K562 (cell line): ENCODE data around the gene FAM20C. TPM values are rescaled to one million over a fixed set of nuclear protein-coding genes. Genes with fewer than 3 reads are reported as not detected.

Source experiments
- ATAC-seq: fragments of 200-7000 bp; cut with Tn5 transposase; 3 replicates; pipeline ENCODE4 v1.9.1; 2020; ENCODE audit warnings: moderate library complexity
- BruUV-seq: library from RNA; stranded (reverse); fragments of 400-500 nt; replicated peaks from 2 replicates; lab custom pipeline; 2021; lab: Mats Ljungman, UMichigan
- CTCF ChIA-PET: fragments of 300-600 bp; formaldehyde crosslinking; extraction: SDS; loops from one replicate; lab custom pipeline; 2021; ENCODE audit warnings: low intra/inter-chr PET ratio; lab: Yijun Ruan, JAX
- POLR2A ChIA-PET: fragments of 300-600, 350-650 bp; sonication (Branson Sonifier 250); formaldehyde crosslinking; extraction: SDS; loops from one replicate; lab custom pipeline; 2021; ENCODE audit warnings: antibody characterized with exemption, inconsistent platforms; lab: Yijun Ruan, JAX
- DNase-seq, 4 experiments: peaks; one replicate each; pipeline versions ENCODE4 v3.0.0 to v3.0.0-alpha.2; 2011 to 2018; ENCODE audit warnings: low spot score in 3 of 4, mixed read lengths in 3 of 4; ENCODE audit errors: extremely low read depth in 1 of 4
- FAIRE-seq: peaks from 2 replicates; lab custom pipeline; 2011; peaks lifted over from hg19 to GRCh38; lab: Jason Lieb, UNC
- H2AFZ ChIP-seq: 2 replicates; pipeline ENCODE4 v1.6.0; 2011; ENCODE audit warnings: low read depth, low read length, control low read depth, inconsistent platforms
- H3K27ac ChIP-seq: fragments of 200-600 bp; 3 replicates; pipeline ENCODE4 v1.8.0; 2011; ENCODE audit warnings: low read depth, mild to moderate bottlenecking, control low read depth, inconsistent platforms, low read length, moderate library complexity, mixed read lengths; ENCODE audit errors: extremely low read depth
- H3K27me3 ChIP-seq, 2 experiments: fragments of 300-600 bp in 1 of 2; 2 replicates in 1 of 2; 3 replicates in 1 of 2; pipeline versions ENCODE4 v1.6.0 to v1.8.0; 2011; ENCODE audit warnings: inconsistent platforms in 2 of 2, low read length in 2 of 2, mild to moderate bottlenecking in 1 of 2, mixed read lengths in 1 of 2, moderate library complexity in 1 of 2; ENCODE audit not compliant: control insufficient read depth in 2 of 2, insufficient read depth in 2 of 2
- H3K36me3 ChIP-seq: fragments of 300-600 bp; 3 replicates; pipeline ENCODE4 v1.8.0; 2011; ENCODE audit warnings: mild to moderate bottlenecking, low read length, inconsistent platforms; ENCODE audit not compliant: control insufficient read depth, insufficient read depth
- H3K4me1 ChIP-seq, 2 experiments: fragments of 200-600 bp in 1 of 2; replicated peaks in 1 of 2; 2 replicates in 1 of 2; 3 replicates in 1 of 2; pipeline versions ENCODE4 v1.5.1 to v1.8.0; 2011; ENCODE audit warnings: inconsistent platforms in 2 of 2, low read length in 2 of 2, mild to moderate bottlenecking in 1 of 2, mixed read lengths in 1 of 2, moderate library complexity in 1 of 2; ENCODE audit not compliant: control insufficient read depth in 2 of 2, insufficient read depth in 2 of 2
- H3K4me2 ChIP-seq: 2 replicates; pipeline ENCODE4 v1.6.1; 2011; ENCODE audit warnings: low read length, control low read depth, inconsistent platforms, mixed read lengths; ENCODE audit not compliant: insufficient read depth
- H3K4me3 ChIP-seq: fragments of 200-600 bp; sonication (generic), shearing (Covaris generic); 2 replicates; pipeline ENCODE4 v1.5.1; 2016; ENCODE audit warnings: control low read depth, inconsistent platforms
- H3K79me2 ChIP-seq: fragments of 200-600 bp; 3 replicates; pipeline ENCODE4 v1.8.0; 2011; ENCODE audit warnings: low read length, inconsistent platforms; ENCODE audit not compliant: control insufficient read depth, insufficient read depth
- H3K9ac ChIP-seq, 2 experiments: 2 replicates each; pipeline versions ENCODE4 v1.6.0 to v1.6.1; 2011; ENCODE audit warnings: low read depth in 2 of 2, low read length in 2 of 2, control low read depth in 1 of 2, inconsistent platforms in 1 of 2, mild to moderate bottlenecking in 1 of 2, mixed read lengths in 1 of 2; ENCODE audit not compliant: insufficient read depth in 1 of 2
- H3K9me1 ChIP-seq: one replicate; pipeline ENCODE4 v1.6.0; 2011; ENCODE audit warnings: inconsistent platforms, mild to moderate bottlenecking, low read length, moderate library complexity; ENCODE audit not compliant: control insufficient read depth, insufficient read depth
- H3K9me3 ChIP-seq: replicated peaks from 2 replicates; pipeline ENCODE4 v1.5.1; 2011; ENCODE audit warnings: low read depth, low read length, inconsistent platforms; ENCODE audit not compliant: control insufficient read depth, insufficient read depth
- H4K20me1 ChIP-seq: replicated peaks from 2 replicates; pipeline ENCODE4 v1.6.1; 2011; ENCODE audit warnings: low read length, inconsistent platforms, mixed read lengths; ENCODE audit not compliant: control insufficient read depth, insufficient read depth
- WGBS: fragments of 100-300 bp; shearing (Covaris generic); methylation state at CpG from one replicate; pipeline ENCODE4 v1.1.6; 2016; ENCODE audit warnings: low coverage, mixed read lengths; ENCODE audit not compliant: insufficient coverage; ENCODE audit errors: missing lambda C conversion rate; 5-methylcytosine and 5-hydroxymethylcytosine counted together
- in situ Hi-C: fragments of 300-500 bp; cut with MboI; formaldehyde crosslinking; loops from 4 replicates; pipeline ENCODE4 v1.15.0; 2018; ENCODE audit warnings: inconsistent platforms, mixed read lengths
- intact Hi-C: fragments of 100-400 bp; cut with micrococcal nuclease; formaldehyde crosslinking; loops from 2 replicates; pipeline ENCODE4 v1.14.2; 2022
- polyA plus RNA-seq, 8 experiments: library from polyadenylated mRNA; depleted of rRNA in 4 of 8; stranded (reverse) in 5 of 8; unstranded in 3 of 8; fragments of >200 nt; fragmentation: Nextera tagmentation in 2 of 8; fragmentation: Illumina TruSeq in 1 of 8; extraction: Ambion mirVana in 2 of 8; extraction: Trizol in 1 of 8; gene quantifications; 2 replicates each; pipeline versions ENCODE4 v1.2.1 to v1.2.3, GENCODE V29; 2011 to 2014; ENCODE audit warnings: inconsistent platforms in 1 of 8, missing spikeins in 1 of 8
- total RNA-seq, 7 experiments: library from RNA; depleted of rRNA in 6 of 7; stranded (reverse); fragments of >200 nt in 6 of 7; fragmentation: Illumina TruSeq in 2 of 7; extraction: Trizol in 2 of 7; gene quantifications; 2 replicates each; pipeline versions ENCODE4 v1.2.1 to v1.2.3, GENCODE V29; 2011 to 2021; ENCODE audit warnings: low replicate concordance in 1 of 7
- TF ChIP-seq, protein P1 (sequence below): sonication (generic); formaldehyde crosslinking; IDR thresholded peaks from 2 replicates; pipeline ENCODE4 v1.9.0; 2022; ENCODE audit warnings: mild to moderate bottlenecking, missing genetic modification reagents
- TF ChIP-seq, protein P2 (sequence below): fragments of 250-450 bp; sonication (Bioruptor Pico); IDR thresholded peaks from 2 replicates; pipeline ENCODE4 v1.5.0; 2020; ENCODE audit warnings: mild to moderate bottlenecking

The FAM20C gene
- total and polyA plus RNA-seq, 9 of the 15 experiments (the other 6 are each of a cell fraction or from before 2014, with no cell fraction given) = 0.09 TPM; not detected in 8

DNA sequence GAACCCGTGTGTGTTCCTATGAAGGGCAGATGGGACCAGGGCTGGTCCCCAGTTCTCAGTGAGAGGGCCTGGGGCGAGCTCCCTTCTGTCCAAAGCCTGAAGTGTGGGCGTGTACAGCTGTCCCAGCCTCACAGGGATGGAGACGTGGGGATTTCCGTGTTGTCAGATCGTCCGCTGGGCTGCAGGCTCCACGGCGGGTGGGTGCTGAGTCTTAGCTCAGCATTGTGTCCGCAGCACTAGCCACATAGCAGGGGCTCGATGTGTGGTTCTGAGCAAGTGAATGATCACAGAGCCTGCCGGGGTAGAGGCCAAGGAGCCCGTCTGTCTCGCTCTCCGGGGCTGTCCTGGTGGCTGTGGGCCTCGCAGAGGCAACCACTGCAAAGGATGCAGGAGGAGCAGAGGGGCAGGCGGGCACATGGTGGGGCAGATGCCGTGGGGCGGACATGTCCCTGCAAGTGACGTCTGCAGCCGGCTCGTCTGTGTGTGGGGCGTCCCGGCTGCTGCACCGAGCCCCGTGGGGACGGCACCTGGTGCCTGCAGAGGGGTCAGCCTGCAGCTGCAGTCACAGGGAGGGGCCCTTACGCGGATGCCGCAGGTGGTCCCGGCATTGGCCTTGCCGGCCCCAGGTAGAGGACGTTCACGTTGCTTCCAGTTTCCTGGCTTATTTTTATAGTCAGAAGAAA, 30.9 kb downstream of the FAM20C start:
- Histone ChIP-seq H3K4me1 (peaks cover 0 to 37% of the 10 kb centered on the region in 2 experiments; a peak in 3 of 5 replicates), H3K9ac (no peak overlapping the region), H3K4me3 (no peak overlapping the region), H2AFZ (no peak overlapping the region), H4K20me1 (0 out of 2 replicates have a peak, but pooled peaks cover 10% of the 10 kb centered on the region), H3K36me3 (no peaks in the 10 kb centered on the region), H3K9me3 (no peaks in the 10 kb centered on the region), H3K4me2 (no peak overlapping the region), H3K9me1 (no peaks in the 10 kb centered on the region), H3K27me3 (peaks cover 27 to 60% of the 10 kb centered on the region in 2 experiments), H3K27ac (no peak overlapping the region), H3K79me2 (no peaks in the 10 kb centered on the region)
- CTCF ChIA-PET = no interaction called here
- WGBS = 13% methylated on average over 32 of the region's 34 CpGs
- intact Hi-C loops (no loop called here), in situ Hi-C loops (no loop called here)
- TF ChIP-seq, protein P1, sequence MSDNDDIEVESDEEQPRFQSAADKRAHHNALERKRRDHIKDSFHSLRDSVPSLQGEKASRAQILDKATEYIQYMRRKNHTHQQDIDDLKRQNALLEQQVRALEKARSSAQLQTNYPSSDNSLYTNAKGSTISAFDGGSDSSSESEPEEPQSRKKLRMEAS (CRISPR knock-in tag) = 0 out of 2 replicates have a peak, but pooled peaks have one; percentile 6
- TF ChIP-seq, protein P2, sequence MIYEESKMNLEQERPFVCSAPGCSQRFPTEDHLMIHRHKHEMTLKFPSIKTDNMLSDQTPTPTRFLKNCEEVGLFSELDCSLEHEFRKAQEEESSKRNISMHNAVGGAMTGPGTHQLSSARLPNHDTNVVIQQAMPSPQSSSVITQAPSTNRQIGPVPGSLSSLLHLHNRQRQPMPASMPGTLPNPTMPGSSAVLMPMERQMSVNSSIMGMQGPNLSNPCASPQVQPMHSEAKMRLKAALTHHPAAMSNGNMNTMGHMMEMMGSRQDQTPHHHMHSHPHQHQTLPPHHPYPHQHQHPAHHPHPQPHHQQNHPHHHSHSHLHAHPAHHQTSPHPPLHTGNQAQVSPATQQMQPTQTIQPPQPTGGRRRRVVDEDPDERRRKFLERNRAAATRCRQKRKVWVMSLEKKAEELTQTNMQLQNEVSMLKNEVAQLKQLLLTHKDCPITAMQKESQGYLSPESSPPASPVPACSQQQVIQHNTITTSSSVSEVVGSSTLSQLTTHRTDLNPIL (CRISPR knock-in tag) = no peak
- POLR2A ChIA-PET = interaction anchor here (0.7 to 0.9 kb wide), 3 partner anchors 19 to 418 kb away, joined by 3 read pairs; partner anchors contain the start of gene FAM20C
- no peak for ATAC-seq
- no TSS peak for BruUV-seq
- DNase-seq = no peak
- FAIRE-seq = no peak
